CD8-positive, alpha-beta memory T cell (primary cell): ENCODE results near the gene AQR. TPM values are rescaled to one million over a fixed set of nuclear protein-coding genes. Genes with fewer than 3 reads are reported as not detected.
"Not testable (repeated sequence)": the region's sequence is repeated elsewhere in the genome, so short reads cannot be mapped to it uniquely, and the experiment has no call there.

Experiments used
- CTCF ChIA-PET: fragments of 350-600 bp; sonication (Branson Sonifier 250); formaldehyde crosslinking; loops from one replicate; lab custom pipeline; 2021; ENCODE audit warnings: antibody characterized with exemption; lab: Charles Lee
- POLR2A ChIA-PET: fragments of 350-600 bp; sonication (Branson Sonifier 250); formaldehyde crosslinking; loops from one replicate; lab custom pipeline; 2021; ENCODE audit warnings: antibody characterized with exemption; lab: Charles Lee
- DNase-seq, 5 donors: peaks; one replicate each; pipeline versions ENCODE4 v3.0.0 to v3.0.0-alpha.2; 2020 to 2022; ENCODE audit warnings: mixed read lengths in 1 of 5
- H3K27ac ChIP-seq: one replicate; pipeline ENCODE4 v1.7.0; 2013; ENCODE audit warnings: low read depth, mild to moderate bottlenecking, low read length, moderate library complexity
- H3K27me3 ChIP-seq: 2 replicates; pipeline ENCODE4 v1.7.0; 2013; ENCODE audit warnings: low read length, mild to moderate bottlenecking; ENCODE audit not compliant: insufficient read depth, poor library complexity, severe bottlenecking
- H3K36me3 ChIP-seq: 2 replicates; pipeline ENCODE4 v1.7.0; 2013; ENCODE audit warnings: mild to moderate bottlenecking, low read length, moderate library complexity; ENCODE audit not compliant: insufficient read depth
- H3K4me1 ChIP-seq: 2 replicates; pipeline ENCODE4 v1.7.0; 2013; ENCODE audit warnings: mild to moderate bottlenecking, low read length, moderate library complexity; ENCODE audit not compliant: insufficient read depth
- H3K4me3 ChIP-seq: 2 replicates; pipeline ENCODE4 v1.7.0; 2013; ENCODE audit warnings: mild to moderate bottlenecking, low read length
- H3K9me3 ChIP-seq: 2 replicates; pipeline ENCODE4 v1.7.0; 2013; ENCODE audit warnings: mild to moderate bottlenecking, low read length
- H3K27ac Mint-ChIP-seq, 8 donors: one replicate each; pipeline ENCODE4 v1.8.0; 2020 to 2021; ENCODE audit warnings: mixed read lengths in 8 of 8, mild to moderate bottlenecking in 6 of 8, inconsistent platforms in 3 of 8, moderate library complexity in 3 of 8
- H3K27me3 Mint-ChIP-seq, 2 donors: one replicate each; pipeline ENCODE4 v1.8.0; 2020 to 2021; ENCODE audit warnings: mixed read lengths in 2 of 2, mild to moderate bottlenecking in 1 of 2, moderate library complexity in 1 of 2
- H3K36me3 Mint-ChIP-seq, 3 donors: one replicate each; pipeline ENCODE4 v1.8.0; 2020 to 2021; ENCODE audit warnings: mixed read lengths in 3 of 3, inconsistent platforms in 1 of 3, mild to moderate bottlenecking in 1 of 3
- H3K4me1 Mint-ChIP-seq, 3 donors: one replicate each; pipeline ENCODE4 v1.8.0; 2020 to 2021; ENCODE audit warnings: mixed read lengths in 3 of 3, inconsistent platforms in 1 of 3, mild to moderate bottlenecking in 1 of 3
- H3K4me3 Mint-ChIP-seq, 7 donors: one replicate each; pipeline ENCODE4 v1.8.0; 2020 to 2021; ENCODE audit warnings: mixed read lengths in 7 of 7, mild to moderate bottlenecking in 6 of 7, moderate library complexity in 4 of 7, inconsistent platforms in 2 of 7
- H3K9me3 Mint-ChIP-seq, 5 donors: one replicate each; pipeline ENCODE4 v1.8.0; 2020 to 2022; ENCODE audit warnings: mixed read lengths in 5 of 5, mild to moderate bottlenecking in 3 of 5, moderate library complexity in 2 of 5, inconsistent platforms in 1 of 5
- polyA plus RNA-seq: library from polyadenylated mRNA; unstranded; fragments of 300-500 nt; fragmentation: Illumina TruSeq; gene quantifications from one replicate; pipeline ENCODE4 v1.2.3, GENCODE V29; 2021
- total RNA-seq, 2 experiments: library from RNA; stranded (reverse); gene quantifications; one replicate each; pipeline ENCODE4 v1.2.3, GENCODE V29; 2021

Gene AQR
- total and polyA plus RNA-seq, 3 experiments from 2014 or later = 14.8 to 46.0 (median 41.7) TPM

DNA sequence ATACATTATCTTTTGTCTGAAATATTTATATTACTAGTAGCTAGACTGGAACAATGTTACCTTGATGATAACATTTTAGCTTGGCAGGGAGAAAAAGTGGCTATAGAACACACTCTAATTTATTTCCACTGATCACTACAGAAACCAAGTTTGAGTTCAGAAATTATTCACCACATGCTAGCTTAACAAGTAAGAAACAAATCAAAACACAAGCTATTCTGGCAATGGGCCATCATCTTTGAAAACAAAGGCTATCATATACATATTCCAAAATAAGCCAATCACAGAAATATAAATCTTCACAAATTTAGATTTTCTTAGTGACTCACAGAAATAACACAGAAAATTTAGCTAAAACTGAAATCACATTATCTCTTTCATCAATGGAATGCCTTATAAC, 17.1 kb downstream of the AQR start:
- Histone ChIP-seq H3K4me1 (no peaks in the 10 kb centered on the region), H3K9me3 (no peaks in the 10 kb centered on the region), H3K27ac (no peak overlapping the region), H3K36me3 (peaks cover 7% of the 10 kb centered on the region), H3K27me3 (no peaks in the 10 kb centered on the region), H3K4me3 (no peak overlapping the region)
- H3K27ac Mint-ChIP-seq = peak overlapping the region in 1 of 8 donors; percentile 35
- ChIA-PET POLR2A (no interaction called here), CTCF (interaction anchor here (1.0 kb wide), 2 partner anchors 17 to 32 kb away, joined by 3 read pairs; partner anchors contain the start of gene AQR)
- no peaks in the 10 kb centered on the region for H3K27me3 Mint-ChIP-seq
- no peak for DNase-seq
- peaks cover 5 to 20% (median 11%) of the 10 kb centered on the region in 3 donors for H3K4me1 Mint-ChIP-seq
- no peak overlapping the region for H3K4me3 Mint-ChIP-seq
- H3K9me3 Mint-ChIP-seq = no peaks in the 10 kb centered on the region
- peaks cover 8 to 59% (median 14%) of the 10 kb centered on the region in 3 donors for H3K36me3 Mint-ChIP-seq

GRCh38 chr15:34951993-34952392, 17.5 kb downstream of the AQR start:
- H3K36me3 ChIP-seq = peaks cover 7% of the 10 kb centered on the region
- Mint-ChIP-seq H3K27ac (peak overlapping the region in 1 of 8 donors; percentile 35), H3K4me1 (peaks cover 5 to 20% (median 11%) of the 10 kb centered on the region in 3 donors)

GRCh38 chr15:34944936-34945335, 24.6 kb downstream of the AQR start:
- Histone ChIP-seq H3K4me1 (no peaks in the 10 kb centered on the region), H3K36me3 (peaks cover 18% of the 10 kb centered on the region), H3K27me3 (no peaks in the 10 kb centered on the region), H3K4me3 (no peak overlapping the region), H3K27ac (no peak overlapping the region), H3K9me3 (no peaks in the 10 kb centered on the region)
- Mint-ChIP-seq H3K27ac (peak overlapping the region in 4 of 8 donors; percentile 15 to 20 (median 18)), H3K9me3 (no peaks in the 10 kb centered on the region), H3K4me1 (peaks cover 0 to 6% (median 0%) of the 10 kb centered on the region in 3 donors), H3K27me3 (no peaks in the 10 kb centered on the region), H3K36me3 (peaks cover 0 to 64% (median 17%) of the 10 kb centered on the region in 3 donors), H3K4me3 (no peak overlapping the region)
- POLR2A ChIA-PET = no interaction called here
- DNase-seq = no peak
- CTCF ChIA-PET = interaction anchor here (0.8 to 1.0 kb wide), 2 partner anchors 12 to 37 kb away, joined by 3 read pairs; no protein-coding TSS in a partner anchor

More at GRCh38 chr15:34951993-34952392, 17.5 kb downstream of the AQR start:
- ChIA-PET CTCF (interaction anchor here (1.0 kb wide), 1 partner anchor 32 kb away, joined by 3 read pairs; no protein-coding TSS in a partner anchor), POLR2A (no interaction called here)
- no peaks in the 10 kb centered on the region for H3K27me3 ChIP-seq
- Mint-ChIP-seq H3K36me3 (peaks cover 8 to 60% (median 15%) of the 10 kb centered on the region in 3 donors), H3K9me3 (no peaks in the 10 kb centered on the region), H3K4me3 (no peak overlapping the region), H3K27me3 (no peaks in the 10 kb centered on the region)
- H3K9me3 ChIP-seq = no peaks in the 10 kb centered on the region
- H3K4me3 ChIP-seq = no peak overlapping the region
- DNase-seq = no peak
- no peak overlapping the region for H3K27ac ChIP-seq
- H3K4me1 ChIP-seq = no peaks in the 10 kb centered on the region

GRCh38 chr15:34943711-34944110, 25.8 kb downstream of the AQR start:
- no peaks in the 10 kb centered on the region for H3K27me3 Mint-ChIP-seq
- H3K27ac ChIP-seq = no peak overlapping the region
- H3K27me3 ChIP-seq = no peaks in the 10 kb centered on the region
- H3K36me3 Mint-ChIP-seq = peaks cover 0 to 75% (median 22%) of the 10 kb centered on the region in 3 donors
- ChIA-PET CTCF (interaction anchor here (0.9 kb wide), 1 partner anchor 22 kb away, joined by 3 read pairs; no protein-coding TSS in a partner anchor), POLR2A (no interaction called here)
- no peak for DNase-seq
- no peak overlapping the region for H3K27ac Mint-ChIP-seq
- H3K4me1 Mint-ChIP-seq = peaks cover 0 to 6% (median 0%) of the 10 kb centered on the region in 3 donors
- no peaks in the 10 kb centered on the region for H3K9me3 Mint-ChIP-seq
- H3K4me3 Mint-ChIP-seq = no peak overlapping the region
- H3K36me3 ChIP-seq = peaks cover 23% of the 10 kb centered on the region
- no peaks in the 10 kb centered on the region for H3K4me1 ChIP-seq
- H3K4me3 ChIP-seq = no peak overlapping the region
- H3K9me3 ChIP-seq = no peaks in the 10 kb centered on the region

DNA sequence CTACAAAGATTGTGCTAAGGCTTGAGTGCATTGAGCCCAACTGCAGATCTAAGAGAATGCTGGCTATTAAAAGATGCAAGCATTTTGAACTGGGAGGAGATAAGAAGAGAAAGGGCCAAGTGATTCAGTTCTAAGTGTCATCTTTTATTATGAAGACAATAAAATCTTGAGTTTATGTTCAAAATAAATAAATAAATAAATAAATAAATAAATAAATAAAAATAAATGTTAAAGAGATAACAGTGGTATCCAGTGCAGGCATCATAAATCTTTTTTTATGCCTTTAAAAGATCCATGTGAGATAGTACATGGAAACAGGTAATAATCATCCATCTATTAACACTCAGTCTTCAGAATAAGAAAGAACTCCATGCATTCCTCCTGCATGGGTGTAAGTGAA, 26.3 kb downstream of the AQR start:
- peaks cover 0 to 77% (median 22%) of the 10 kb centered on the region in 3 donors for H3K36me3 Mint-ChIP-seq
- POLR2A ChIA-PET, H3K4me3 Mint-ChIP-seq, H3K27me3 Mint-ChIP-seq, DNase-seq, H3K27ac ChIP-seq, H3K4me1 ChIP-seq, CTCF ChIA-PET, H3K4me1 Mint-ChIP-seq, H3K27ac Mint-ChIP-seq, H3K9me3 ChIP-seq, H3K4me3 ChIP-seq, H3K9me3 Mint-ChIP-seq, H3K27me3 ChIP-seq: not testable (repeated sequence)
- H3K36me3 ChIP-seq = peaks cover 23% of the 10 kb centered on the region

DNA sequence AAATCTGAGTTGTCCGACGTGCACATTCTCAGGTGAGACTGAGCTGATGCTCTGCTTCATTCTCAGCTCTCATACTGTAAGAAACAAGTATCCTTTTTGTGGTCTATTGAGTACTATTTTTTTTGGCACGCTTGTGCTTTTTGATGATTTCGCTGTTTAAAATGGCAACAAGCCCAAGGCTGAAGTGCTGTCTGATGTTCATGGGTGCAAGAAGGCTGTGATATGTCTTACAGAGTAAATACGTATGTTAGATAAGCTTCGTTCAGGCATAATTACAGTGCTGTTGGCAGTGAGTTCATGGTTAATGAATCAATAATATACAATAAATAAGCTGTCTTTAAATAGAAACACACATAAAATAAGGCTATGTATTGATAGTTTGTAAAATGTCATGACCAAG, 27.2 kb downstream of the AQR start:
- Mint-ChIP-seq H3K27me3 (no peaks in the 10 kb centered on the region), H3K4me1 (peaks cover 0 to 6% (median 0%) of the 10 kb centered on the region in 3 donors), H3K36me3 (peaks cover 0 to 75% (median 16%) of the 10 kb centered on the region in 3 donors), H3K27ac (no peak overlapping the region), H3K4me3 (no peak overlapping the region), H3K9me3 (no peaks in the 10 kb centered on the region)
- no peak for DNase-seq
- Histone ChIP-seq H3K4me1 (no peaks in the 10 kb centered on the region), H3K27me3 (no peaks in the 10 kb centered on the region), H3K36me3 (peaks cover 26% of the 10 kb centered on the region), H3K9me3 (no peaks in the 10 kb centered on the region), H3K27ac (no peak overlapping the region), H3K4me3 (no peak overlapping the region)
- POLR2A ChIA-PET = no interaction called here
- CTCF ChIA-PET = interaction anchor here (1.4 kb wide), 1 partner anchor 18 kb away, joined by 3 read pairs; no protein-coding TSS in a partner anchor

DNA sequence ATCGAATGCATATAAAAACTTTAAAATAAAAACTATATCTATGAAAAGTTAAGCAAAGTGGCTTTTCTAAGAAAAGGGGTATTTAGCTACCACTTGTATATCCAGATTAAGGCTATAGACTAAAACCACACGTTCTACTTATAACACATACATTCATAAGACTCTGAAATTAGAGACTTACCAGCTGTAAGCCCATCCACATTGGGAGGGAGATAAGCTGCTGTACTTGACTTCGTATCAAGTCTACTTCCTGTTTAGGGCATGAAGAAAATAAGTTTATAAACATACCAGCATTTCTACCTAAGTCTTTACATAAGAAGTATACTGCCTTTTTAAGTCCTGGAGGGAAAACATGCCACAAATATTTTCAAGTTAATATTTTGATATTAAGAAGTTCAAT, 27.7 kb downstream of the AQR start:
- no peak overlapping the region for H3K4me3 ChIP-seq
- H3K27ac Mint-ChIP-seq = no peak overlapping the region
- ChIA-PET POLR2A (no interaction called here), CTCF (interaction anchor here (1.4 kb wide), 1 partner anchor 18 kb away, joined by 3 read pairs; no protein-coding TSS in a partner anchor)
- H3K9me3 Mint-ChIP-seq = no peaks in the 10 kb centered on the region
- H3K27ac ChIP-seq = no peak overlapping the region
- H3K27me3 Mint-ChIP-seq = no peaks in the 10 kb centered on the region
- no peaks in the 10 kb centered on the region for H3K27me3 ChIP-seq
- peaks cover 26% of the 10 kb centered on the region for H3K36me3 ChIP-seq
- peaks cover 0 to 6% (median 0%) of the 10 kb centered on the region in 3 donors for H3K4me1 Mint-ChIP-seq
- H3K4me3 Mint-ChIP-seq = no peak overlapping the region
- no peak for DNase-seq
- no peaks in the 10 kb centered on the region for H3K4me1 ChIP-seq
- peaks cover 0 to 78% (median 16%) of the 10 kb centered on the region in 3 donors for H3K36me3 Mint-ChIP-seq
- H3K9me3 ChIP-seq = no peaks in the 10 kb centered on the region

DNA sequence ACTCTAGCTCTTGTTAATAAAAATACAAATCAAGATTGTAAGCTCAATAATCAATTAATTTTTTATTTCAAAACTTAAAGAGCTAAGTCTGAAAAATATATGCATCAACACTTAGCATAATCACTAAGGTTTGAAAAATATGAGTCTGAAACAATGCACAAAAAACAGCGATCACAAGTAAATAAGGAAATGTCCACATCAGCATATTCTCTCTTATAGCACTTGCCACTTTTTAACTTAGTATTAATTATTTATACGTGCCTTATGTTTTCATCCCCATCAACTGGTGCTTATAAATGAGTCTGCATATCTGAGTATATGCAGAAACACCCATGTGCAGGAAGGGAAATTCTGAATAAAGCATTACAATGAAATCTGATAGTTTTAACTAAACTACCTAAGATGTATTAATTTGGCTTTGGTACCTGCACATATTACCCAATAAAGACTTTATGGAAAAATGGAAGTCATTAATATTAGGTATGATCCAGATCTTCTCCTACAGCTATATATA, 28.3 kb downstream of the AQR start:
- no peaks in the 10 kb centered on the region for H3K27me3 Mint-ChIP-seq
- H3K36me3 ChIP-seq = peaks cover 26% of the 10 kb centered on the region
- POLR2A ChIA-PET = no interaction called here

More for the DNA sequence above, 28.3 kb downstream of the AQR start:
- no peaks in the 10 kb centered on the region for H3K9me3 ChIP-seq
- H3K4me1 Mint-ChIP-seq = peaks cover 0 to 6% (median 0%) of the 10 kb centered on the region in 3 donors
- no peak overlapping the region for H3K4me3 Mint-ChIP-seq
- H3K4me1 ChIP-seq = no peaks in the 10 kb centered on the region
- CTCF ChIA-PET = interaction anchor here (0.7 to 1.4 kb wide), 3 partner anchors 17 to 28 kb away, joined by 3 to 5 read pairs (median 3); partner anchors contain the start of gene AQR
- H3K27me3 ChIP-seq = no peaks in the 10 kb centered on the region
- no peak overlapping the region for H3K4me3 ChIP-seq
- DNase-seq = no peak
- no peaks in the 10 kb centered on the region for H3K9me3 Mint-ChIP-seq
- peaks cover 0 to 82% (median 17%) of the 10 kb centered on the region in 3 donors for H3K36me3 Mint-ChIP-seq
- H3K27ac Mint-ChIP-seq = no peak overlapping the region
- no peak overlapping the region for H3K27ac ChIP-seq
